DLD1 (cell line): ENCODE measurements around the gene PTPRM.

ENCODE experiments used
- in situ Hi-C: cut with HindIII; loops from 2 replicates; pipeline ENCODE4 v1.10.0; 2017; ENCODE audit warnings: low sequenced_read_pairs

PTPRM gene

DNA sequence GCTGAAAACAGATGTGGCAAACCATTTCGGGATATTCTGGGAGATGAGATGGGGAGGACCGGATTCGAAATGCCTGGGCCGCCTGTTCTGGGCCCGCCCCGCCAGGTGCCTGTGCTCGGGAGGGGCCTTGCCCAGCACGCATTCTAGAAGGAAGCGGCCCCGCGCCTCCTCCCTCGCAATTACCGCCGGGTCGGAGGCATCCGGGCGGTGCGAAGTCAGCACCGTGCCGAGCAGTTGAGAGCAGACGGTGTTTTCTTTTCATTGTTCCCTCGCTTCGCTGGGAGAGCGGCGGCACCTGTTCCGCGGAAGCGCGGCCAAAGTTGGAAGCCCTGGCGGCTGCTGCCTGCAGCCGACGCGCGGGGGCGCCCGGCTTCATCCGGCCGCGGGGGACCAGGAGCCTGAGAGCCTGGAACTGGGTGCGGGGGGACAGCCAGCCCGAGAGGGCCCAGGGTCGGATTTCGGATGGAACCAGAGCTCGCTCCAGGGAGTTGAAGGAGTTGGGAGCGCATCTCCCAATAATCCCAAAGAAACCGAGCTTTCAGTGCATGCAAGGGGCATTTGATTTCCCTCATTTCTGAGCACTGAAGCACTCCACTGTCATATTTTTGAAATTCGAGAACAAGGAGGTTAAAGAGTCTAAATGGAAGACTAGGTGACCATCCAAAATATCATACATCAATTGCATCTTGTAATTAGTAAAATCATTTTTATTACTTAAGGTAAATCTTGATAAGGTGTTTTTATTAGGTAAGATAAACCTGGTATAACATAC lies 800.3 kb downstream of the PTPRM start:
- in situ Hi-C loops, result no loop called here

DNA sequence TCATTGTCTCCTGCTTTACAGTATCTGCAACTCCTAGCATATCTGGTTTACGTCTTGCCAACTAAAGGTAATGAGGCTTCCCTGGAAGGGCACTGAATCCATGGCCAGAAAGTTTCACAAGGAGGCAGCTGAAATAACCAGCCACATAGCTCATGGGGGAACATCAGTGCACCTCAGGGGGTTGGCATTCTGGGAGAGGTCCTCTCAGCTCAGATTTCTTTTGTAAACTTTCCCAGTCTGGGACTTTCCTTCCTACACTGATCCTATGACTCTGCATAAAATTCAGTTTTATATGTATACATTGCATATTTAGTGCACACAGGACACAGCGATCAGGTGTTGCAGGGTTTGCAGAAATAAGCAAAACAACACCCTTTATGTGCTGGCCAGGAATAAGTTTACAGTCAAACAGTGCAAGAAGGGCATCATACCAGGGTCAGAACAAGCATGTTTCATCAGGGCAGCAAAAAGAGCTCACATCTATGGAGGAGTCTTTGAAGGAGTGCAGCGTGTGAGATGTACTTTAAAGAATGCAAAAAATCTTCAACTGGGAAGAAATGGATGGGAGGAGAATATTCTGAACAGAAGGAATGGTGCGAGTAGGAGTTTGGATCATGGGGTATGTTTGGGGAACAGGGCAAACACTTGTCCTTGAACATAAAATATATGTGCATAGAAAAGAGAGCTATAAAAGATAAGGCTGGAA lies 801.5 kb downstream of the PTPRM start:
- in situ Hi-C loops, result no loop called here

DNA sequence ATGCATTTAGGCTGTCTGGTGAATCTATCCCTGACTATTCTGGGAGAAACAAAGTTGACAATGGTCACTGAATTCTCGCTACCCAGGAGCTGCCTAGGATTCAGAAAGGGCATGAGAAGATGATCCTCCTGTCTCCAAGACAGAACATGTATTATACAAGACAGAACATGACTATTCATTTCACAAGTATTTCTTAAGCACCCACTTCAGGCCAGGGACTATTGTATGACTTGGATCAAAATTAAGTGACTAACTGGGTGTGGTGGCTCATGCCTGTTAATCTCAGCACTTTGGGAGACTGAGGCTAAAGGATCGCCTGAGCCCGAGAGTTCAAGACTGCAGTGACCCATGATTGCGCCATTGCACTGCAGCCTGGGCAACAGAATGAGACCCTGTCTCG lies 806.4 kb downstream of the PTPRM start:
- in situ Hi-C loops, result no loop called here

- in situ Hi-C loops, result no loop called here
These were observed 807.6 kb downstream of the PTPRM start for GRCh38 chr18:8374676-8375075.

GRCh38 chr18:8375249-8375648 lies 808.1 kb downstream of the PTPRM start:
- in situ Hi-C loops, result no loop called here

GRCh38 chr18:8376113-8376512 lies 809.0 kb downstream of the PTPRM start:
- in situ Hi-C loops, result no loop called here

DNA sequence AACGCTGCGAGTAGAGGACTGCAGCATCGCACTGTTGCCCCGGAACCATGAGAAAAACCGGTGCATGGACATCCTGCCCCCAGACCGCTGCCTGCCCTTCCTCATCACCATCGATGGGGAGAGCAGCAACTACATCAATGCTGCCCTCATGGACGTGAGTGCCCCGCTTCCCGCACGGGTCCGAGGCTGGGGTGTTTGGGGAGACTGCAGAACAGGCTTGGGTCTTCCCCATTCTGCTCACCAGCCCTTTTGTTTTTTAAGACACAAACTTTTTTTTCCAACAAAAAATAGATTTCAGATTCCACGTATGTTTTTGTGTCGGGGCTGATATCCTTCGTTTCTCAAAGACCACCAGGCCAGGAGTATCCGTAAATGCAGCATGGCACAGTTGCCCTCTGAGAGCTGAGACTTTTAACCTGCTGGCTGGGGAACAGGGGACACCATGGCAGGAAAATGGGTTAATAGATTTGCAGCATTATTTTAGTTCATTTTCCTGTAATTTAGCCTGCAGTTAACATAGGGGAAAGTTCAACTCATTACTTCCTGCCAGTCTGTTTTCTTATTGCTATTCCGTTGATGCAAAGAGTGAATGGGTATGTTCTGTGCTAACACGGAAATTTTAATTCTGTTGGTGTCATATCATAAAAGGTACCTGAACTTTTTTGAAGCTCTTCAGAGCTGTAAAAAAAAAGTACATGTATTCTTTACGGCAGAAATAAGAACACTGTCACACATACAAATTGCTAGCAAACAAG lies 812.2 kb downstream of the PTPRM start:
- in situ Hi-C loops, result no loop called here

GRCh38 chr18:8380006-8380405 lies 812.9 kb downstream of the PTPRM start:
- in situ Hi-C loops, result no loop called here

DNA sequence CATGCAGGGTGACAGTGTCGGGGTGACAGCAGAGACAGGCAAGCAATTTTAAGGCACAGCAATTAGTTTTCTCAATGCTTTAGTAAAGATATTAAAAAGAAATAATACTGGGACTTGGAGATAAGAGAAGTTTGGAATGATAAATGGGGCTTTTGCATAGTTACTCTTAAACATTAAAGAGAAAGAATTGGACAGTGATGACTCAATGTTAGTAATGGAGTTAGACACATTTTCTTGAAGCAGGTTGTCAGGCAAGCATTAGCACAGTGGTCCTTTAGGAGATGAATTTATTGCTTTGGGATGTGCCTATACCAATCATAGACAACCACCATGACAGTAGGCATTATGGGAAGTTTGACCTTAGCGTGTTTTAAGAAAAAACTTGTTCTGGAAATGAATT lies 813.8 kb downstream of the PTPRM start:
- in situ Hi-C loops, result no loop called here

DNA sequence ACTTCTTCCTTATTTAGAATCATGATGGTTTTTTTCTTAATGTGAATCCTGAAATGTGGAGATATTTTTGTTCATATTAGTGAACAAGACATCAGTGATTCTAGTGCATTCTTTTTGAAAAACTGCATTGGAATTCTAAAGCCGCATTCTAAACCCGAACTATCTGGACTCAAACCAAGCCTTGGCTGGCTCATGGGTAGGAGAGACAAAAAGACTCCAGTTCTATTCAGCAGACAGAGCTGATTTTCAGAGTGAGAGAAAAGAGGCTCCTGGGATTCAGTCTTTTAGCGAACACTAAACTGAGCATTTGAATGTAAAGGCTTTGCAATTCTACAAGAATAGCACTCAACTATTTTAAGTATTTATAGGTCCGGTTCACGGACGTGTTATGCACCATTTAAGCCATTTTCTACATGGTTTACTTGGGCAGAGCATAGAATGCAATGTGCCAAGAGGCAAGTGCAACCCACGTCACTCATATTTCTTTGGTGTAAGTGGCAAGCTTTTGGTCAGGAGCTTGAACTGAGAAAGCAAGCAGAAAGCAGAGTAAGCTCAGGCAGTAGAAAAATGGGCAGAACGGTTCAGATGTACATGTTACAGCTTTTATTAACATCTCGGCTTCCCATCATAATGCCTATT lies 814.8 kb downstream of the PTPRM start:
- in situ Hi-C loops, result no loop called here

GRCh38 chr18:8385400-8385799 lies 818.3 kb downstream of the PTPRM start:
- in situ Hi-C loops, result no loop called here

GRCh38 chr18:8386669-8387380 lies 819.7 kb downstream of the PTPRM start:
- in situ Hi-C loops, result no loop called here

- in situ Hi-C loops, result loop anchor here (5.0 to 10.0 kb wide), 2 partner anchors 43 to 1155 kb away; partner anchors contain the start of gene LRRC30
These were observed 822.5 kb downstream of the PTPRM start for GRCh38 chr18:8389391-8390340.

DNA sequence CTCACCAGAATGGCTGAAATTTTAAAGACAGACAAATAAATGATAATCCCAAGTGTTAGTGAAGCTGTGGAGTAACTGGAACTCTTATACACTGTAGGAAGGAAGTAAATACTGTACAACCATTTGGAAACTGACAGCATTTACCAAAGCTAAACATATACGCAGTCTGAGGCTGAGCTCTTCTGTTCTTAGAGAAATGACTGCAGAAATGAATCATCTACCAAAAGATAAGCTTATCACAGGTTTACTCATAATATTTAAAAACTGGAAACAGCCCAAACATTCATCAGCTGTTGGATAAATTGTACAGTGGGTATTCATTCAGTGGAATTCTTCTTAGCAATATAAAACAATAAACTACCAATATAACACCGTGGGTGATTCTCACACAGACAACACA lies 824.0 kb downstream of the PTPRM start:
- in situ Hi-C loops, result loop anchor here (5.0 to 10.0 kb wide), 2 partner anchors 41 to 1156 kb away; partner anchors contain the start of gene LRRC30

GRCh38 chr18:8396254-8396653 lies 829.1 kb downstream of the PTPRM start:
- in situ Hi-C loops, result loop anchor here (10.0 kb wide), 1 partner anchor 1161 kb away; the partner anchor contains the start of gene LRRC30

GRCh38 chr18:8397034-8397433 lies 829.9 kb downstream of the PTPRM start:
- in situ Hi-C loops, result loop anchor here (10.0 kb wide), 1 partner anchor 1162 kb away; the partner anchor contains the start of gene LRRC30

DNA sequence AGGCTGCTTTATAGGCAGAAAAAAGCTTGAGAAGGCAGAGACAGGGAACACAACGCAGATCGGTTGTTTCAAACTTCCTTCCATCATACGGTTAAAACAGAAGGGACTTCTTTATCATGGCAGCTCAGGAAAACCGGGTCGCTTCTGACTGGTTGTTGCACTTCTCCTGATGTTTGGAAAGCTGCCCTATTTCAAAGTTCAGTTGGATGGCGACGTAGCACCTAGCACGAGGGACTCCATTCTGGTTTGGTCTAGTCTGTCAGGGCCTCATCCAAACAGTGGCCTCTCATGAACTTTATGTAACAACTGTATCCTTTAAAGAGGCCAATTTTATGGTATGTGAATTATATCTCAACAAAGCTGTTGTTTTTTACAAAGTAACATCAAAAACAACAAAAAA lies 832.0 kb downstream of the PTPRM start:
- in situ Hi-C loops, result loop anchor here (10.0 kb wide), 1 partner anchor 1164 kb away; the partner anchor contains the start of gene LRRC30

GRCh38 chr18:8400193-8400752 lies 833.2 kb downstream of the PTPRM start:
- in situ Hi-C loops, result no loop called here

DNA sequence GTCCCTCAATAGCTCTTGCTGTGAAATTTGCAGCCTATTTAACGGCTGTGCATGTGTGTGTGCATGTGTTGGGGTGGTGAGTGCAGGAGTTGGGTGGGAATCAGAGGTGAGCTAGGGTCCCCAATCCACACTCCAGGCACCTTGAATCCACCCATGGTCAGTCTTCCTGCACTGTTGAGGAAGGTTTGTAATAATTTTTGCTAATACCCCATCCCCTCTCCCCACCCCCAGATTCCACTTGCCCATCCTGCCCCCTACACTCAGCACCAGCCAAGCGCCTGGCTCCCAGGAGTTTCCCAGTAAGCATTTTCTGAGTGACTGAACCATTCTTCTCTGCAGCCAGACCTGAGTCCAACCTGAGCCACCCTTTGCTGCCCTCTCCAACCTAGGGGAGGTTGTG lies 833.7 kb downstream of the PTPRM start:
- in situ Hi-C loops, result no loop called here
